Skeletal muscle tissue (tissue), 4 donors: ENCODE data around the gene COL23A1. TPM values are rescaled to one million over a fixed set of nuclear protein-coding genes. Genes with fewer than 3 reads are reported as not detected.

Experiments
- H3K27ac ChIP-seq: one replicate; pipeline ENCODE4 v1.7.0; 2013; ENCODE audit warnings: mild to moderate bottlenecking, low read depth, low read length, inconsistent platforms
- H3K27me3 ChIP-seq, 3 donors: one replicate each; pipeline ENCODE4 v1.7.0; 2013; ENCODE audit warnings: low read length in 3 of 3; ENCODE audit not compliant: control insufficient read depth in 3 of 3, insufficient read depth in 3 of 3
- H3K36me3 ChIP-seq, 3 donors: one replicate each; pipeline ENCODE4 v1.7.0; 2013; ENCODE audit warnings: low read length in 3 of 3; ENCODE audit not compliant: control insufficient read depth in 3 of 3, insufficient read depth in 3 of 3
- H3K4me1 ChIP-seq, 3 donors: one replicate each; pipeline ENCODE4 v1.7.0; 2013; ENCODE audit warnings: low read length in 3 of 3, mild to moderate bottlenecking in 3 of 3; ENCODE audit not compliant: control insufficient read depth in 3 of 3, insufficient read depth in 3 of 3
- H3K4me3 ChIP-seq, 3 donors: one replicate each; pipeline ENCODE4 v1.7.0; 2013; ENCODE audit warnings: low read length in 3 of 3
- H3K9ac ChIP-seq, 3 donors: one replicate each; pipeline ENCODE4 v1.7.0; 2013; ENCODE audit warnings: low read length in 3 of 3, mild to moderate bottlenecking in 3 of 3, moderate library complexity in 2 of 3, low read depth in 1 of 3
- H3K9me3 ChIP-seq, 3 donors: one replicate each; pipeline ENCODE4 v1.7.0; 2013; ENCODE audit warnings: low read length in 3 of 3; ENCODE audit not compliant: control insufficient read depth in 3 of 3
- total RNA-seq: library from RNA; depleted of rRNA; stranded (reverse); fragments of >200 nt; gene quantifications from one replicate; pipeline ENCODE4 v1.2.3, GENCODE V29; 2014
- donor health status: Osteomylitis.

The COL23A1 gene
- total RNA-seq, 1 donor from 2014 or later: 0.52 TPM

GRCh38 chr5:178548746-178549145, 41.4 kb downstream of the COL23A1 start:
- H3K36me3 ChIP-seq: no peaks in the 10 kb centered on the region
- no peak overlapping the region for H3K9ac ChIP-seq
- H3K27ac ChIP-seq: no peak overlapping the region
- H3K27me3 ChIP-seq: peaks cover 0 to 4% (median 0%) of the 10 kb centered on the region in 3 donors
- no peaks in the 10 kb centered on the region for H3K9me3 ChIP-seq
- H3K4me1 ChIP-seq: peaks cover 3 to 14% (median 14%) of the 10 kb centered on the region in 3 donors
- H3K4me3 ChIP-seq: no peak overlapping the region

- Histone ChIP-seq H3K4me1 (peaks cover 3 to 14% (median 14%) of the 10 kb centered on the region in 3 donors), H3K27me3 (peaks cover 0 to 4% (median 0%) of the 10 kb centered on the region in 3 donors), H3K36me3 (no peaks in the 10 kb centered on the region), H3K9me3 (no peaks in the 10 kb centered on the region), H3K27ac (no peak overlapping the region), H3K9ac (no peak overlapping the region), H3K4me3 (no peak overlapping the region)
These were observed 42.3 kb downstream of the COL23A1 start for GRCh38 chr5:178547753-178548415.

- H3K9me3 ChIP-seq: no peaks in the 10 kb centered on the region
- H3K36me3 ChIP-seq: no peaks in the 10 kb centered on the region
- peaks cover 3 to 14% (median 14%) of the 10 kb centered on the region in 3 donors for H3K4me1 ChIP-seq
- no peak overlapping the region for H3K9ac ChIP-seq
- no peak overlapping the region for H3K4me3 ChIP-seq
- no peak overlapping the region for H3K27ac ChIP-seq
- peaks cover 0 to 4% (median 0%) of the 10 kb centered on the region in 3 donors for H3K27me3 ChIP-seq
These were observed 43.0 kb downstream of the COL23A1 start for GRCh38 chr5:178547052-178547666.

GRCh38 chr5:178546675-178547033, 43.5 kb downstream of the COL23A1 start:
- peaks cover 3 to 14% (median 13%) of the 10 kb centered on the region in 3 donors for H3K4me1 ChIP-seq
- no peak overlapping the region for H3K4me3 ChIP-seq

GRCh38 chr5:178545941-178546674, 44.1 kb downstream of the COL23A1 start:
- Histone ChIP-seq H3K4me3 (no peak overlapping the region), H3K27me3 (no peaks in the 10 kb centered on the region), H3K9ac (no peak overlapping the region), H3K27ac (no peak overlapping the region), H3K36me3 (no peaks in the 10 kb centered on the region), H3K9me3 (no peaks in the 10 kb centered on the region), H3K4me1 (peaks cover 0 to 10% (median 8%) of the 10 kb centered on the region in 3 donors)

More at GRCh38 chr5:178546675-178547033, 43.5 kb downstream of the COL23A1 start:
- H3K36me3 ChIP-seq: no peaks in the 10 kb centered on the region
- H3K9ac ChIP-seq: peak overlapping the region in 1 of 3 donors; percentile 21
- H3K9me3 ChIP-seq: no peaks in the 10 kb centered on the region
- peaks cover 0 to 1% (median 0%) of the 10 kb centered on the region in 3 donors for H3K27me3 ChIP-seq
- H3K27ac ChIP-seq: no peak overlapping the region

- H3K27ac ChIP-seq: no peak overlapping the region
- H3K36me3 ChIP-seq: no peaks in the 10 kb centered on the region
- no peaks in the 10 kb centered on the region for H3K9me3 ChIP-seq
- H3K27me3 ChIP-seq: no peaks in the 10 kb centered on the region
- peaks cover 0 to 10% (median 8%) of the 10 kb centered on the region in 3 donors for H3K4me1 ChIP-seq
- no peak overlapping the region for H3K4me3 ChIP-seq
- no peak overlapping the region for H3K9ac ChIP-seq
These were observed 45.0 kb downstream of the COL23A1 start for GRCh38 chr5:178545176-178545575.

GRCh38 chr5:178544166-178544834, 45.9 kb downstream of the COL23A1 start:
- Histone ChIP-seq H3K27ac (no peak overlapping the region), H3K4me3 (no peak overlapping the region), H3K36me3 (no peaks in the 10 kb centered on the region), H3K9ac (no peak overlapping the region), H3K9me3 (no peaks in the 10 kb centered on the region), H3K4me1 (peaks cover 0 to 10% (median 8%) of the 10 kb centered on the region in 3 donors), H3K27me3 (no peaks in the 10 kb centered on the region)

- Histone ChIP-seq H3K4me1 (peaks cover 0 to 10% (median 8%) of the 10 kb centered on the region in 3 donors), H3K36me3 (no peaks in the 10 kb centered on the region), H3K9ac (no peak overlapping the region), H3K9me3 (no peaks in the 10 kb centered on the region), H3K27ac (no peak overlapping the region), H3K27me3 (no peaks in the 10 kb centered on the region), H3K4me3 (no peak overlapping the region)
These were observed 47.7 kb downstream of the COL23A1 start for GRCh38 chr5:178542455-178542854.

- Histone ChIP-seq H3K27ac (no peak overlapping the region), H3K4me3 (no peak overlapping the region), H3K36me3 (no peaks in the 10 kb centered on the region), H3K27me3 (no peaks in the 10 kb centered on the region), H3K9ac (no peak overlapping the region), H3K4me1 (no peaks in the 10 kb centered on the region), H3K9me3 (no peaks in the 10 kb centered on the region)
These were observed 49.7 kb downstream of the COL23A1 start for GRCh38 chr5:178540526-178540925.
